ENCODE data around the gene TP53RK.

- TF ChIP-seq POLR2A (IDR thresholded peaks at IDR 0.05) (no peak), CTCF (IDR thresholded peaks at IDR 0.05) (no peak), EP300 (IDR thresholded peaks at IDR 0.05) (no peak), POLR2AphosphoS5 (IDR thresholded peaks at IDR 0.05) (no peak)
Observed at GRCh38 chr20:46670585-46671584, 18.4 kb downstream of the TP53RK start.
